Suppressor macrophage treated with lipopolysaccharide for 1 hour (primary cell): ENCODE results near the gene TRIM2.

ENCODE experiments used
- DNase-seq, 3 donors: peaks; one replicate each; pipeline ENCODE4 v3.0.0-alpha.2; 2020 to 2022

TRIM2 gene

GRCh38 chr4:153222707-153223426, 18.6 kb downstream of the TRIM2 start:
- peak; percentile 38 to 51 (median 45) for DNase-seq

DNA sequence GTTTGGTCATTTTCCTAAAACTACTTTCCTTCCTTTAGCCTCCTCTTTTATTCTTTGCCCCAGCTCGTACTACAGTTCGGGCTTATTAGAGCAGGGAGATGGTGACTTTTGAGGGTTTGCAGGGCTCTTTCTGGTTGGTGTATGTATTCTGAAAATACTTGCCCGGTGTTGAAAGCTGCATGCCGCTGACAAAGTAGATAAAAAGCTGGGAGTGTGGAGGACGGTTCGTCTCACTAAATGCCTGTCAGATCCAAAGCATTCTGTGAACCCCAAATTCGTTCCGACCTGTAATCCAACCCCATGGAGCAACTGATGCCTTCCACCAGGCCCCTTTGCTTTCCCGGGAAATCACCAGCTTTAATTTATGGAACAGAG, 19.2 kb downstream of the TRIM2 start:
- no peak for DNase-seq

GRCh38 chr4:153223930-153224329, 19.7 kb downstream of the TRIM2 start:
- no peak for DNase-seq

GRCh38 chr4:153224474-153224873, 20.2 kb downstream of the TRIM2 start:
- no peak for DNase-seq

GRCh38 chr4:153227469-153228075, 23.3 kb downstream of the TRIM2 start:
- no peak for DNase-seq

GRCh38 chr4:153228512-153229140, 24.4 kb downstream of the TRIM2 start:
- DNase-seq, result peak; percentile 9 to 27 (median 27)

DNA sequence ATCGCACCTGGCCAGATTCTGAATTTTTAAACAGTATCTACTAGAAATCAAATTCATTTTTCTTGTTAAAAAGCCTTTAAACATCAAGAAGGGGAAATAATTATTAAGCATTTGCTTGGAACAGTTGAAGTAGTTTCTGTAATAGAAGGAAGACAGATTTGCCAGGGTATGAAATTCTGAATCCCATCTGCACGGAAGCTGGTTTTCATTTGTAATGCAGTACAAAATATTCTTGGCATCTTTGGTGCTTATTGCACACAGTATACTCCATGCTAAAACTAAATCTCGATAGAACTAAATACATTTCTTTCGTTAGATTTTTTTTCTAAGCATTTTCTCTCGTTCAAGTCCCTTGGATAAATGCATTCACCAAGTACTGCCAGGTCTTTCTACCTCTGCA, 25.3 kb downstream of the TRIM2 start:
- DNase-seq, result no peak

GRCh38 chr4:153232768-153233167, 28.5 kb downstream of the TRIM2 start:
- no peak for DNase-seq

DNA sequence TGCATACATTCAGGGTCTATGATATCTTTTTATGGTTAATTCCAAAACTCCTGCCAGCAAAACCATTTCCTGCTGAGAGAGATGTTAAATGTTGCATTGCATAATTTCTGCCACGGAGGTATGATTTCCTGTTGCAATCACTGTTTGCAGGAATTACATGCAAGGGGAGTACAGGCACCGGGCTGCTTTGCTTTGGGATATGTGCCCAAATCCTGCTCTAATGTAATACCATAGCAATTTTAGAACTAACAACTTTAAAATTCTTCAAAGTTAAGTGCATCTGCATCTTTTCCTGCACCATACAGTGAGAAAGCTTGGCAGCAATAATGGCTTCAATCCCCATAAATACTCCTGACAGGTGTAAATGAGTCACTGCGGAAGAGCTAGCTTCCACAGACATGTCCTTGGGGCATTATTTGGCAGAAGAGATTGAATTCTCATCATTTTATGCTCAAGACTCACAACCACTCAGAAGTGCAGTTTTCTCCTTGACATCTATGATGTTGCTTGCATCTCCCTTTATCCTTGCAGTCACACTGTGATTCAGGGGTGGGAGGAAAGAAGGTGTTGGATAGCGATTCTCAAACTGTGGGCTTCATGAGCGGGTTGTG, 29.6 kb downstream of the TRIM2 start:
- no peak for DNase-seq

GRCh38 chr4:153234885-153235284, 30.6 kb downstream of the TRIM2 start:
- DNase-seq, result peak; percentile 27 to 62 (median 49)

GRCh38 chr4:153238135-153238919, 34.1 kb downstream of the TRIM2 start:
- no peak for DNase-seq

DNA sequence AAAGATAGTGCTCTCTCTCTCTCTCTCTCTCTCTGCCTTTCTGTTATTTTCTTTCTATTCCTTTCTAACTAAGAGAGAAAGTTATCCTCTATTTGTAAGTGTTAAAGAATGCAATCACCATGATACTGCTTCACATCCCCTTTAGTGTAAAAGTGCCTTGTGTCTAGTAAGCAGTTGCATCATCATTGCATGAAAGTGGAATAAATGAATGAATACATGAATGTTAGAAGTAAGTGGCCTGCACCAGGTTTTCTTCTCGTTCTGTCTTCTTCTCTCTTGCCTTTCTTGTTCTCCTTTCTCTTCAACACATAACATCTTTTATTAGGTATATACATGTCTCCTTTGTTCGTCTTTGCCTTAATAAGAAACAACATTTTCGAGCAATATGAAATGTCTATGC, 35.2 kb downstream of the TRIM2 start:
- DNase-seq, result no peak

DNA sequence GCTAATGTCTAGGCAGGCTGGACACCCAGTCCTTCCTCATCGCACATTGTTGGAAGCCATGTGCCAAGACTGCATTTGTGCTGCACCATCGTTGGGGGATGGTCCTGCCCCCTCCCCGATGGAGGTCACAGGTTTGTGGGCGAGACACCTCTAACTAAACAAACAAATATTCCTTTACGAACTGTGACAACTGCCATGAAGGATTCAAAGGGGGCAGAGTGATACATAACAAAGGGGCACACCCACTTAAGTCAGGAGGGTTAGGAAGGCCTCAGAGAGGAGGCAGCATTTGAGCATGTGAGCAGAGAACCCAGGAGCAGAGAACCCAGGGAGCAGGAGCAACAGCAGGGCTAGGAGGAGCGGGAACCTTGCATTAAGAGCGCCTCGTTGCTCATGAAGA, 37.1 kb downstream of the TRIM2 start:
- DNase-seq, result no peak

DNA sequence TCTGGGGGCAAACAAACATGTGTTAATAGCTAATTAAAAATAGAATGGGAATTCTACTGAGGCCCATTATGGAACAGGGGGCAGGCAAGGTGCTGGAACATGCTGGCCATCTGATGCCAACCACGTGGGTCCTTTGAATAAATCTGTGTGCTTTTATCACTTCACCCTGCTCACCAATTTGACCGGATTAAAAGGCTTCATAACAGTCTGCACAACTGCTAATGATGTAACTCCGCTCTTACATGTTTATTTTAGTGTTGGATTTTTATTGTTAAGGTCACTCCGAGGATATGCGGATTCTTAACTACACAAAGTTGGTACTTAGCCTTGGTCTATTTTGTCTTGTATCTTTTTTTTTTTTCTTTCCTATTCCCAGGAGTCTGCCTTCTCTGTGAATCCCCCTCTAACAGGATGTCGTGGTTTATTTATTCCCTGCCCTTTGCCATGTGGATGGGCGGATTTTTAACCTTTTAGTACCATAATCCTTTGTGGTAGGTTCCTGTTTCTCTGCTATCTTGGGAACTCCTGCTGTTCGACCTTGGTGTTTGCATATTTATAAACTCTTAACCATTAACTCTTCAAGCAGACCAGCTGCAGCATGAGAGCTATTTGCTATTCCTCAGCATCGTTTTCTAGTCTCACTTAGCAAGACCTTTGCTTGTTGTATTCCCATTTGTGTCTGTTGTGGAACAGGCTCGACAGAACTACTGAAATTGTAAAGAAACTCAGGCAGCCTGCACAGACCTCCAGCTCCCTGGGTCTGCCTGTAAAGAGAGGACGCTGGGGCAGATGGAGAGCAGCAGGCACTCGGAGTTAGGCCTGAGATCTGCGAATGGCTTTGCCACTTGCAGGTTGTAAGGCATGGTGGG, 38.0 kb downstream of the TRIM2 start:
- DNase-seq, result no peak

GRCh38 chr4:153242839-153243324, 38.6 kb downstream of the TRIM2 start:
- no peak for DNase-seq

GRCh38 chr4:153243468-153243867, 39.2 kb downstream of the TRIM2 start:
- DNase-seq, result no peak

- no peak for DNase-seq
These were observed 40.7 kb downstream of the TRIM2 start for GRCh38 chr4:153244969-153245368.

DNA sequence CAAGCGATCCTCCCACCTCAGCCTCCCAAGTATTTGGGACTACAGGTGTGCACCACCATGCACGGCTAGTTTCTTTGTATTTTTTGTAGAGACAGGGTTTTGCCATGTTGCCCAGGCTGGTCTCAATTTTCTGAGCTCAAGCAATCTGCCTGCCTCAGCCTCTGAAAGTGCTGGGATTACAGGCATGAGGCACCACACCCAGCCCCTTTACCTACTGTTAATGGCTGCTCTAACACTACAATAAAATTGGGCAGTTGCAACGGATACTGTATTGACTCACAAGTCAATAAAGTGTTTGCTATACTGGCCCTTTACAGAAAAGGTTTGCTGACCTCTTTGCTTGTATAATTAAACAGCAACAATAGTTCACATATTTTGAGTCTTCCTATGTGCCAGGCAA, 41.5 kb downstream of the TRIM2 start:
- no peak for DNase-seq

- DNase-seq, result no peak
These were observed 42.3 kb downstream of the TRIM2 start for GRCh38 chr4:153246446-153247115.

DNA sequence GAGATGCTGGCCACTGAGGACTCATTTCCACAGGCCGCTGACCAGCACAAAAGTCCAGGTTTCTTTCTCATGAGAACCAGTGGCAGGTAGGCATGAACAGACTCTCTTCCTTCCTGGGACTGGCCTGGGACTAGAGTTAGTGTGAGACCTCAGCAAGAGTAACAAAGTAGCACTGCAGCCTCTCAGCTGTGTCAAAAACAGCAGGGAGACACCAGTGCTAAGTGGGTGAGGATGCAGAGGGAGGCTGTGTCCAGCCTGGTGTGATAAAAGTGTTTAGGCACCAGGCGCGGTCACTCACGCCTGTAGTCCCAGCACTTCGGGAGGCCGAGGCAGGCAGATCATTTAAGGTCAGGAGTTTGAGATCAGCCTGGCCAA, 42.9 kb downstream of the TRIM2 start:
- DNase-seq, result no peak

DNA sequence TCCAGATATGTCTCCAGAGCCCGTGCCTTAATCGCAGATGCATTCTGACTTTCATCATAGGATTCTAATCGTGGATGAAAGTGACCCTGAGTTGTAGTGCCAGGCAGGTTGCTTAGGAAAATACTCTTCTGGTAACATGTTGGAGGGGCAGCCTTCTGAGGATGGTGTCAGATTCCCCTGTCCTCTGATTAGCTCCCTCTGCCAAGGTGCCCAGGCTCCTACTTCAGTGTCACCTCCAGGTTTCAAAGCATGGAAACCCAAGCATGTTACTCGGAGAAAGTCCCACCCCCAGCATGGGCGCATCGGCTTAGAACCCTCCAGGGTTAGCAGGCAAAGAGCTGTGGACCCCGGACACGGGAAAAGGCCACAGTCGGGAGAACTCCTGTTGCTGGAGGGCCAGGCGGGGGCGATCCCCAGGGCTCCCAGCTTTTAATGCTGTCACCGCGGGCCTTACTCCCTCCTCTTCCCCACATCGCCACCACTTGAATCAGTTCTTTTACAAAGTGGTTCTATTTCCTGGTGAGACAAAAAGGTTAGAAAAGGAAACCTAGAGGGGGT, 44.5 kb downstream of the TRIM2 start:
- no peak for DNase-seq
